Limb (tissue), 2 donors: ENCODE measurements around the gene SPOCK1.
A peak's percentile ranks its signal among the peaks of the same experiment; 100 is the strongest.
"Not testable (repeated sequence)": the region's sequence is repeated elsewhere in the genome, so short reads cannot be mapped to it uniquely, and the experiment has no call there.

Source experiments
- DNase-seq, 2 donors: peaks; one replicate each; pipeline ENCODE4 v3.0.0-alpha.2; 2016; ENCODE audit errors: extremely low spot score in 2 of 2

SPOCK1 gene

GRCh38 chr5:136963504-136963903 lies 535.6 kb downstream of the SPOCK1 start:
- no peak for DNase-seq

- no peak for DNase-seq
These were observed 541.7 kb downstream of the SPOCK1 start for GRCh38 chr5:136957428-136957827.

GRCh38 chr5:136954142-136954541 lies 545.0 kb downstream of the SPOCK1 start:
- not testable (repeated sequence) for DNase-seq

GRCh38 chr5:136953346-136954069 lies 545.6 kb downstream of the SPOCK1 start:
- not testable (repeated sequence) for DNase-seq

- DNase-seq, result peak in 1 of 2 donors; percentile 10
These were observed 571.6 kb downstream of the SPOCK1 start for GRCh38 chr5:136927571-136927970.

GRCh38 chr5:136926073-136926472 lies 573.1 kb downstream of the SPOCK1 start:
- no peak for DNase-seq
